Measurements from ENCODE around the gene GSTT4.
"Not testable (repeated sequence)": the region's sequence is repeated elsewhere in the genome, so short reads cannot be mapped to it uniquely, and the experiment has no call there.

GSTT4 gene

DNA sequence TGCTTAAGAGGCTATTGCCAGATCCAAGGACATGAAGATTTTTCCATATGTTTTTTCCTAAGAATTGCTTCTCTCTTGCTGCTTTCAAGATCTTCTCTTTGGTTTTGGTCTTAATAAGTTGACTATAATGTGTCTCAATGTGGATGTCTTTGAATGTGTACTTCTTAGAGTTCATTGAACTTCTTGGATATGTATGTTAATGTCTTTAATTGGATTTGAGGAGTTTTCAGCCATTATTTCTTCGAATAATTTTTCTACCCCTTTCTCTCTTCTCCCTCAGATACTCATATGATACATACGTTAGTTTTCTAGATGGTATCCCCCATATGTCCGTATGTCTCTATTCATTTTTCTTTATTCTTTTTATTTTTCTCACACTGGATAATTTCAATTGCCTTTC lies 19.1 kb upstream of the GSTT4 start:
- DNase-seq (ENCODE audit: low read depth), result no peak

DNA sequence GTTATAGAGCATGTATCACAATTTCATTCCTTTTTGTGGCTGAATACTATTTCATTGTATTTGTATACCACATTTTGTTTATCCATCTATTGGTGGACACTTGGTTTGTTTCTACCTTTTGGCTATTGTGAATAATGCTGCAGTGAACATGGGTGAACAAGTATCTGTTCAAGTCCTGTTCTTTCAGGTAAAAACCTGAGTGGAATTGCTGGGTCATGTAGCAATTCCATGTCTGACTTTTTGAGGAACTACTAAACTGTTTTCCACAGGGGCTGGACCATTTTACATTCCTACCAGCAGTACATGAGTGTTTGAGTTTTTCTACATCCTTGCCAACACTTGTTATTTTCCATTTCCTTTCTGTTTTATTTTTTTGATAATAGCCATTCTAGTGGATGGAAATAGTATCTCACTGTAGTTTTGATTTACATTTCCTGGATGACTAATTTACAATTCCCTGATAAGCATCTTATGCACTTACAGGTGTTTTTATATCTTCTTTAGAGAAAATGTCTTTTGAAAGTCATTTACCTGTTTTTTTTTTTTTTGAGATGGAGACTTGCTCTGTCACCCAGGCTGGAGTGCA lies 18.0 kb upstream of the GSTT4 start:
- no peak for DNase-seq (ENCODE audit: low read depth)

DNA sequence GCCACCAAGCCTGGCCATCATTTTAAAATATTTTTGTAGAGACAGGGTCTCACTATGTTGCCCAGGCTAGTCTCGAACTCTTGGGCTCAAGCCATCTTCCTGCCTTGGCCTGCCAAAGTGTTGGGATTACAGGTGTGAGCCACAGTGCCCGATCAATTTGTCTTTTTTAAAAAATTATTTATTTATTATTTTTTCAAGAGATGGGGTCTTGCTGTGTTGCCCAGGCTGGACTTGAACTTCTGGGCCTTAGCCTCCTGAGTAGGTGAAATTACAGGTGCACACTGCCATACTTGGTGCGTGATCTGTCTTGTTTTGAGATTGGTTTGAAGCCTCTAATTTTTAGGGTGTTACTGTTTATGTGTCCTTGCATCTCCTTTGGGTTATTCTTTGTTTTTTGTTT lies 16.1 kb upstream of the GSTT4 start:
- no peak for DNase-seq (ENCODE audit: low read depth)

DNA sequence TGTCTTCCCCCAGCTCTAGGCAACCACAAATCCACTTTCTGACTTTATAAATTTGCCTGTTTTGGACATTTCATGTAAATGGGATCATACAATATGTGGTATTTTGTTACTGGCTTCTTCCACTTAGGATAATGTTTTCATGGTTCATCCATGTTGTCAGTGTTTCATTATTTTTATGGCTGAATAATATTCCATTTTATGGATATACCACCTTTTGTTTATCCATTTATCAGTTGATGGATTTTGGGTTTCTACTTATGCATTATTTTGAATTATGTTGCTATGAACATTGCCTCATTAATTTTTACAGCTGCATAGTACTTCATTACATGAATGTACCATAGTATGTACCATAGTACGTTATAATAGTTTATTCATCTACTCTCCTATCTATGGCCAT lies 10.9 kb upstream of the GSTT4 start:
- DNase-seq (ENCODE audit: low read depth), result no peak

DNA sequence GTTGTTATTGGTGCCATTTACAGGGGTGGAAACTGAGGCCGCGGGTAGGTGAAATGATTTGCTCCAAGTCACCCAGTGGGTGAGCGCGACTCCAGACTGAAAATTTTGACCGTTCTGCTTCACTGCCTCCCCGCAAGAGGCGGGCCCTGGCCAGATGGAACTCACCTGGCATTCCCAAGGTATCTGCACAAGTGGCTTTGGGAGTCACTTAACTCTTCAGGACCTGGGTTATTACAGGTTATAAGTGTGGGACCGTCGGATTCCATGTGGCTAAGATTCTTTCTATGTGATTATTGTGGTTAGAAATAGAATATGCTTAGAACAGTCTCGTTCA lies 6.4 kb upstream of the GSTT4 start:
- no peak for DNase-seq (ENCODE audit: low read depth)

DNA sequence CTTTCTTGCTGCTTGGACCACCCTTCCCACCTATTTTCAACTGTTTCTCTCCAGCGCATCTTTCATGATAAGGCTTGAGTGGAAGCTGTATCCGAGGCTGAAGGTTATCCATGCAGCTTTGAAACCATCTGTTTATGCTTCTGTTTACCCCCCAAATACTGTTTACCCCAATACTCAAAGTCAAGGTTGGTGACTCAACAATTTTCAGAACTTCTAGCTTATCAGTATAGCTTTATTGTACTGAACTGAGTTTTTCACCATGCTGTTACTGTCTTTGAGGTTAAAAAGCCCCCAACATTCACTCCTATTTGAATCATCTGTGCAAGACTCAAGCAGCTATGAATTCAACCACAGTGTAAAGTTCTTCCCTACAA lies 4.8 kb upstream of the GSTT4 start:
- DNase-seq (ENCODE audit: low read depth), result no peak

DNA sequence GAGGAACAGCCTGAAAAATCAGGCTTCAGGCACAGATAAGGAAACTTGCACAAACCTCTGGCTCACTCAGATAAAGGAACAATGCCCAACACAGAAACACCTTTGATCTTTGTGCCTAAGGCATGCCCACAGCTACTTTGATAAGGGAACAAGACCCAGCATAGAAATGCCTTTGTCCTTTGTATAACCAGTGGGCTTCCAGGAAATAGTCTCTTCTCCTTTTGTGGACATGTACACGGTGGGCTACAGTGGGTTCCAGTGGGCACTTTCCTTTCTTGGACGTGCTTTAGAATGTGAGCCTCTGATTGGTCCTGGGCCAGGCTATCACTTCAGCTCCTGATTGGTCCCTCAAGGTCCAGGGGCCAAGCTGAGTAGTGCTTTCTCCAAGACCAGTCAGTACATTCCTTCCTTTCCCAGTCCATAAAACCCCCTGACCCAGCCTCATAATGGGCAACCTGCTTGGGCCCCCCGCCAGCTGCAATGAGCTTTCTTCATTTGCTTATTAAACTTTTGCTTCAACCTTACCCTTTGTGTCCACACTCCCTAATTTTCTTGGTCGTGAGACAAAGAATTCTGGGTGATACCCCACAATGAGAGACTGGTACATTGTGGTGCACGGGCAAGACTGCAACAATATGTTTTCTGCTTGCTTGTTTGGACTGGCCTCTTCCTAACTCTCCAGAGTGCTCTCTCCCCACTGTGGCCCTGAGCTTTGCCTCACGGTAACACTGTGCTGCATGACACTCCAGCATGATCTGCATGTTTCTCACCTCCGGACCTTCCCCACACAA lies 4.2 kb upstream of the GSTT4 start:
- DNase-seq (ENCODE audit: low read depth), result no peak

DNA sequence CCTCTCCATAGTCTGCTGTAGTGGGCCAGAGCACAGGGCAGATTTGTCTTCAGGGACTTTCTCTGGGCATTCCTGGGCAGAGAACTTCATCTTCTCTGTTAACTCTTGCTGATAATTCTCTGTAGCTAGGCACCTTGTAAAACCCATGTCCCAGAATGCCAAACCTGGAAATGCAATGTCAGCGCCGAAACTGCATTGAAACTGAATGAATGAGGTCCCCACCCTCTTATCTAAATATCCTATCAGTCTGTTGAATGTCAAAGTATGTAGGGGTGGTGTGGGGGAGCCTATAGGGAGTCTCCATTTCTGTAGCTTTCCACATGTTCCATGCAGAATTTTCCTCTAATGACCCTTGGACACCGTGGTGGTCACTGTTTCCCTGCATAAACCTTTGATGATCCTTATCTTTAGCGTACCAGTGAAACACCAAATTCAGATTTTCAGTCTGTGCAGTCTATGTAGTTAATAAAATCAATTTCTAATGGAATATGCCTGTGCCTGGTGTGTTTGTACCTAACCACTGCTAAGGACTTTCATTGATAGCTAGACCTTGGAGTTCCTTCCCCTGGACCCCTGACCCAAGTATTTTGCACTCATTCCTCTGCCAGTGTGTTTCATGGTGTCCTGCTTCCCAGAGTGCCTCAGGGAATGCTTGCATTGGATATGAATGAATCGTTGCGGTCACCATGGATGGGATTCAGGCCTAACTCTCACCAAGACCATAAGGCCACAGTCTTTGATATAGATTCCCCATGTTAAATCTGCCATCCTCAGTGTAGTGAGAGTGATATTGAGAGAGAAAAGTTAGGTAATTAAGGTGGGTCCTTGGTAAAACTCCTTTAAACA lies 3.4 kb upstream of the GSTT4 start:
- DNase-seq (ENCODE audit: low read depth), result no peak

DNA sequence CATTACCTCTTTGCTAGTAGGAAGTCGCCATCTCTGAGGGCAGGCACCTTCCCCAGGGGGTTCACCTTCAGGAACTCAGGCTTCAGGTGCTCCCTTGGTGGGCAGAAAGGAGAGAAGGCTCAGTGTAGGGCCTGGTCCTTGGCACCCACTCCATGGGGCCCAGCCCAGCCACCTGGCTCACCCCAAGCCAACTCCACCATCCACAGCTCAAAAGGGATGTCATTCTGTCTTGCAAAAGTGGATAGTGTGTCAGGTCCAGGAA lies 2.7 kb upstream of the GSTT4 start:
- no peak for DNase-seq (ENCODE audit: low read depth)

DNA sequence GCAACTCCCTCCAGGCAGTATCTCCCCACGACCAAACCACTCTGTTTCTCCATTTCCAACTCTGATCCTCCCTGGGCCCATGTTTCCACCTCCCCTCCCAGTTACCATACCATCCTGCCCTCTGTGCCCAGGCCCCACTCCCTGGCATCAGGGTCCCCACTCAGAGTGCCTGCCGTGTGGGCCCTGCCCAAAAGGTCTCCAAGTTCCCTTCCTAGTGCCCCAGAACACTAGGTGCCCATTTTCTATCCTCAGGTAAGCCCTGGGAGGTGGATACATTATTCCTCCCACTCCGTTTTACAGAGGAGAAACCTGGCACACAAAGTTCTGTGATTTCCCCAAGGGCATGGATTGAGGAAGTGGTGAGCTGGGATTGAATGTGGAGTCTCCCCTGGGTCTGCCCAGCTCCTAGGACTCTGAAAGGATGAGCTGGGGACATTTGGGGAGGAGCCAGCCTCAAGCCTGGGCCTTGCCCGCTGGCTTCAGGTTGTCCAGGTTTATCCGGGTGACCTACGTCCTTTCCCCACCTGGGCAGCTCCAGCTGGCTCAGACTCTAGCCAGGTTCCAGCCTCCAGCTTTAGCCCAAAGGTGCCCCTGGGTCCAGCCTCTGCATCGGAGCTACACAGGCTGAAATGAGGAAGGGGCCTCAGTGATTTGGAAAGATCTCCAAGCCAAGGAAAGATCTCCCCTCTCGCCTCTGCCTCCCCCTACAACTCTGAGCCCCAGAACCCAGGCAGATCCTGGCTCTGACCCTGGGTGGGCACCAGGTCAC lies 2.2 kb upstream of the GSTT4 start:
- no peak for DNase-seq (ENCODE audit: low read depth)

DNA sequence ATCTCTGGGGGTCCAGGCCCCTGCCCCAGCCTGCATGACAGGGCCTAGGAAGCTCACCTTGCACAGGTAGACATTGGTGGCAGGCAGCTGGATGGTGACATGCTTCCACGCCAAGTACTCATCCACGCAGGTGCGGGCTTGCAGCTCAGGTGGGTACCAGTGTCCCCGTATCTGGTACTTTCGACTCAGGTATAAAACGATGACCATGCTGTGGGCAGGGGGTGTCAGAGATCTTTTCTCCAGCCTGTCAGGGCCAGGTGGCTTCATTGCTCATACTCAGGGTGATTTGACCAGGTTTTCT lies 1.6 kb upstream of the GSTT4 start:
- DNase-seq (ENCODE audit: low read depth), result no peak

DNA sequence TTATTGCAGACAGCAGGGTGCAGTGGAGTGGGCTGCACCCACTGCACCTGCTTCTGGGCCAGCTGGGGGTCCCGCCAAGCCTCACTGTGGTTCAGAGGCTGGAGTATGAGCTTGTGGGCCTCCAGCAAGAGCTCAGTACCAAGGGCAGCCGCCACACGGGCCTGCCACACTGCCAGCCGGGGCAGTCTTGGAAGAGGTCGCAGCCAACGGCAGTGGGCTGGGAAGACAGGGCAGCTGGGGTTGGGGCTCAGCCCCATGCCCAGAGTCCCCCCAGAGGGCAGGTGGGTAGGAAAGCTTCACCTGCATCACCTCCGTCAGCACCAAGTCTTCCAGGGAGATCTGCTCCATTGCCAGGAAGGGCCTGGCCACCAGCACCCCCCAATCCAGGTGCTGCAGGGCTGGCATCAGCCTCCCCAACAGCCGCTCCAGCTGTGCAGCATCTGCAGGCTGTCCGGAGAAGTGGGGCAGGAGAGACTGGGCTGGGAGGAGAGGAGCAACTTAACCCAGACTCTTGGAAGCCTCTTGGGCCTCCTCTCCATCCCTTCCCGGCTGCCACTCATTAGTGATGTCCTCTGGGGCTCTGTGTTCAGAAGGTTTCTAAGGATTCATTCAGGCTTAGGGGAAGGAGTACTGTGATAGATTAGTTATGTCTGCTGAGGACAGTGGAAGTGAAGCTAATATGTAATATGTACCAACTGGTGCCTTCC lies 1.1 kb upstream of the GSTT4 start:
- no peak for DNase-seq (ENCODE audit: low read depth)

DNA sequence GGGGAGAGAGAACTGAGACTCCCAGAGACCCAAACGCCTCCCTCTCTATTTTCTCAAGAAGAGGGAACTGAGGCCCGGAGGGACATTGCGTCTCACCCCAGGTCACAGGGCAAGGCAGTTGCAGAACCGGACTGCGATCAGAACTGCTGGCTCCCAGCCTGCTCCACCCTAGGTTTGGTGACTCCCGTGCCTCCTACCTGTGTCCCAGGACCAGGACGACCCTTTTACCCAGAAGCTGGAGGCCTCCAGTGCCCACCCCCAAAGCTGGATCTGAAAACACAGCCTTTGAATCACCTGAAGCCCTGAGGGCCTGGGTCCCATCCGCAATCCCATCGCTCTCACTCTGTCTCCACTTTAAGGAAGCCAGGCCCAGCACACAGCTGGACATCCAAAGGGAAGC lies 1.4 kb downstream of the GSTT4 start:
- no peak for DNase-seq (ENCODE audit: low read depth)

DNA sequence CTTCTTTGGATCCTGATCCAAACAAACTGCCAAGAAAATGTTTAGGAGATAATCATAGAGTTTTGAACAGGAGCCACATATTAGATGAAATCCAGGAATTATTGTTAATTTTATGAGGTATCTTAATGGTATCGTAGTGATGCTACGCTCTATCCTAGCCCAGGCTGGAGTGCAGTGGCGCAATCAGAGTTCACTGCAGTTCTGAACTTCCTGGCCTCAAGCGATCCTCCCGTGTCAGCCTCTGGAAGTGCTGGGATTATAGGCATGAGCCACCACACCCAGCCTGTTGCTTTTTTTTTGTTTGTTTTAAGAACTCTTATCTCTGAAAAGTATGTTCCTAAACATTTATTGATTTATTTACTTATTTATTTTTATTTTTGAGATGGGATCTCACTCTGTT lies 2.4 kb downstream of the GSTT4 start:
- DNase-seq (ENCODE audit: low read depth), result no peak

DNA sequence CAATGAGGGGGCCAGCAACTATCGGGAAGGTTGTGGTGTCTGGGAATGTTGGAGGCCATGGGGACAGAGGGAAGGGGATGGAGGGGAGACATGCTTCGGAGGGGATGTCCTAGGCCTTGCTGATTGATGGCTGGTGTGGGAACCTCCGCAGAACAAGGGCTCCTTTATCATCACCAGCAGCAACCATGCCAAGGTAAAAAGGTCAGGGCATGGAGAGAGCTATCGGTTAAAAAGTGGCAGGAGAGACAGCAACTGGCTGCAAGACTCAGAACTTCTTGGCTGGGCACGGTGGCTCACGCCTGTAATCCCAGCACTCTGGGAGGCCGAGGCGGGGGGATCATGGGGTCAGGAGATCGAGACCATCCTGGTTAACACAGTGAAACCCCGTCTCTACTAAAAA lies 3.0 kb downstream of the GSTT4 start:
- no peak for DNase-seq (ENCODE audit: low read depth)

DNA sequence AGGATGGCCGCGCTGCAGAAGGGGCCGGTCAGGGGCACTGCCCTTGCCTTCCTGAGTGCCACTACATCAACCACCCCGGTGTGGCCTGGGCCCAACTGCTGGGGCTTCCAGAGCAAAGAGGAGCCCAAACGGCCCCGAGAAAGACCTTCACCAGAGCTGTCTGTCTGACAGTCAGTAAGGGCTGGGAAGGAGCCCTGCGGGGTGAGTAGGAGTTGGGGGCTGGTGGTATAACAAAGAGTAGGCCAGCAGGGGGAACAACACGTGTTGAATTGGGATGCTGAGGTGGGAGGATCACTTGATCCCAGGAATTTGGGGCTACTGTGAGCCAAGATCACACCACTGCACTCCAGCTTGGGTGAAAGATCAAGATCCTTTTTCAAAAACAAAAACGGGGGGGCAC lies 3.9 kb downstream of the GSTT4 start:
- no peak for DNase-seq (ENCODE audit: low read depth)

DNA sequence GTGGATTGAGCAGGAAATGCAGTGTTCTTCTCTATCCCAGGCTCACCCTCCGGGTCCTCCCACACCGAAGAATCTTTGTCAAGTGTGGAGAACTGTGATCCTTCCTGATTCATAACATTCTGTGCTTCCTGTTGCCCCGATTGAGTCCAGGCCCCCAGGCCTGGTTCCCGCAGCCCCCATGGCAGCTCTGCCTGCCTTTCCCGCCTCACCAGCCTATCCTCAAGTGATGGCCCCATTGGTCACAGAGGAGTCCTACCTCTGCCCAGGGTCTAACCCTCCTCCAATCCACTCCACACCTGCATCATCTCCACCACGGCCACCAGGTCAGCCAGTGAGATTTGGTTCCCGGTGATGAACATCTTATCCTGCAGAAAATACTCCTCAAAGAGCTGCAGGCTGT lies 5.5 kb downstream of the GSTT4 start:
- not testable (repeated sequence) for DNase-seq (ENCODE audit: low read depth)

DNA sequence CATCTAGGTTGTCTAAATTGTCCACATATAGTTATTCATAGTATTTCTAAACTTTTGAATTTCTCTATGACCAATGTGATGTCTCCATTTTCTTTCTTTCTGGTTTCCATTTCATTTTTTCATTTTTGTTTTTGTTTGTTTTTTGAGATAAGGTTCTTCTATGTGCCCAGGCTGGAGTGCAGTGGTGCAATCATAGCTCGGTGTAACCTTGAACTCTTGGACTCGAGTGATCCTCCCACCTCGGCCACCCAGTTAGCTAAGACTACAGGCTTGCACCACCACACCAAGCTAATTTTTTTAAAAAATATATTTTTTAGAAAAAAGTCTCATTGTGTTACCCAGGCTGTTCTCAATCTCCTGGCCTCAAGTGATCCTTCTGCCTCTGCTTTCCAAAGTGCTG lies 8.2 kb downstream of the GSTT4 start:
- DNase-seq (ENCODE audit: low read depth), result no peak

DNA sequence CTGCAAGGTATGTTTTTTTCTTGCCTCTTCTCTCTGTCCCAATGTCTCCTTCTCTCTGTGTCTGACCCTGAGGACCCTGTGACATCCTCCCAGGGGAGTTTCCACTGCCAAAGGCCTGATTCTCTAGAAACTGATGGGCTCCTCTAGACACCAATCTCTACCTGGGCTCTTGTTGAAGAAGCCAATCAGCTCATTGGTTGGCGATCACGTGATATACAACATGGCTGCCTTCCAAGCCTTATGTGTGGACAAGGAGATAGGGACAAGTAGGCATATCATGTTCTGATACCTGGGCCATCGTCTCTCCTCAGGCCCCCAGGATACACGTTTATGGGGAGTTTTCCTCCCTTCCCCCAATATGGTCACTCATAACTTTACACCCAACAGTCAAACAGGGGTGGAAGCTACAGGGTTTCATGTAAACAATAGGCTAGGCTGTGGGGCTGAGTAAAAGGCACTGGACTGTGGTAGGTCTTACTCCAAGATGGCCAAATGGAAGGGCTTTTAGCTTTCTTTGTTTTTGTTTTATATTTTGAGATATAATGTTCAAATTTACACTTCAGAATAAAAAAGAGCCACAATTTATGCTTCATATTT lies 11.6 kb downstream of the GSTT4 start:
- not testable (repeated sequence) for DNase-seq (ENCODE audit: low read depth)

DNA sequence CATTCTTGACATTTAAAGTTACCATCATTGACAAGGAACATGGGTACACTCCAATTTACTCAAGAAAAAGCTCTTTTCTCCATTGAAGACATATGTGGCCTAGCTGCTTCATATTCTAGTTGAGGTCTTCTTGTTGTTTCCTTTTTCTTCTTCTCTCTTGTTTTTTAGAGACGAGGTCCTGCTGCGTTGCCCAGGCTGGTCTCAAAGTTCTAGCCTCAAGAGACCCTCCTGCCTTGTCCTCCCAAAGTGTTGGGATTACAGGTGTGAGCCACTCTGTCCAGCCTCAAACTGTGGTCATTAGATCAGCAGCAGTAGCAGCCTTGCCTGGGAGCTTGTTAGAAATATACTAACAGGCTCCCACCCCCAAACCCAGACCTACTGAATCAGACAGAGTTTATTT lies 12.2 kb downstream of the GSTT4 start:
- not testable (repeated sequence) for DNase-seq (ENCODE audit: low read depth)

DNA sequence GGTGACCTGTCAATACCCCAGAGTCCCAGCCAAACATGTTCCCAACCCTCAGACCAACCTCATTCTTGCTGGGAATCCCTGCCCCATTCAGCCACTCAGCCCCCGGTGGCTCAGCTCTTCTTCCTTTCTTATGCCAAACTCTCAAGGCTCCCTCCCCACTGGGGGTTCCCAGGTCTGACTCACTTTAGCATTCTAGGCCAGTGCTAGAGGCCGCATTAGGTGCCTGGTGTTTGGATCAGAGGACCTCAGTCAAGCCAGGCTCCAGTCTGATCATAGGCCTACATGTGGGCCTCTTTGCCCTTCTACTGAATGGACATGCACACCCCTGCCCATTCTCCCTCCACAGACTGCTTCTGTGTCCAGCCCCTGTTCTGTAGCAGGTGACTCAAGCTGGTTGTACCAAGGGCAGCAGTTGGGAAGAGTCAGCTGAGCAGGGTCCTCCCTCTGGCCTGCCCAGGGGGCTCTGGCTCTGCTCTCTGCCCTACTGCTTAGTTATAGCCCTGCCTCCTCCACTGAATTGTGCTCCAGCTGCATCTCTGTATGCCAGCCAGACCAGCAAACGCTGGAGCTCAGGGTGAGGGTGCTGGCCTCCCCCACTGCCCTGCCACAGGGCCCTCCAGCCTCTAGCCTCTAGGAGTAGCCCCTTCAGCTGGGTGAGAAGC lies 15.5 kb downstream of the GSTT4 start:
- not testable (repeated sequence) for DNase-seq (ENCODE audit: low read depth)

Data from HS-27A (cell line).